Liver (tissue), 9 donors: ENCODE measurements around the gene FRMD7. TPM values are rescaled to one million over a fixed set of nuclear protein-coding genes. Genes with fewer than 3 reads are reported as not detected.
"Not testable (repeated sequence)": the region's sequence is repeated elsewhere in the genome, so short reads cannot be mapped to it uniquely, and the experiment has no call there.

Experiments
- DNase-seq: peaks from one replicate; pipeline ENCODE4 v3.0.0-alpha.2; 2017; ENCODE audit warnings: low spot score
- H3K27ac ChIP-seq, 2 donors: one replicate each; pipeline ENCODE4 v1.7.0; 2013; ENCODE audit warnings: inconsistent platforms in 2 of 2, low read length in 2 of 2, control low read depth in 1 of 2, low read depth in 1 of 2, mild to moderate bottlenecking in 1 of 2
- H3K27me3 ChIP-seq, 4 donors: one replicate each; pipeline versions ENCODE4 v1.6.1 to v1.7.0; 2013; ENCODE audit warnings: low read length in 3 of 4, inconsistent platforms in 1 of 4, mild to moderate bottlenecking in 1 of 4, moderate library complexity in 1 of 4; ENCODE audit not compliant: control insufficient read depth in 4 of 4, insufficient read depth in 4 of 4
- H3K36me3 ChIP-seq, 4 donors: one replicate each; pipeline versions ENCODE4 v1.6.1 to v1.7.0; 2013; ENCODE audit warnings: low read length in 3 of 4, mild to moderate bottlenecking in 3 of 4, low read depth in 1 of 4, moderate library complexity in 1 of 4; ENCODE audit not compliant: control insufficient read depth in 4 of 4, insufficient read depth in 3 of 4
- H3K4me1 ChIP-seq, 4 donors: one replicate each; pipeline versions ENCODE4 v1.6.1 to v1.7.0; 2013; ENCODE audit warnings: low read length in 3 of 4, mild to moderate bottlenecking in 3 of 4, moderate library complexity in 1 of 4; ENCODE audit not compliant: control insufficient read depth in 4 of 4, insufficient read depth in 4 of 4
- H3K4me3 ChIP-seq, 3 donors: one replicate each; pipeline versions ENCODE4 v1.6.1 to v1.7.0; 2013; ENCODE audit warnings: low read length in 3 of 3, control low read depth in 1 of 3, low read depth in 1 of 3, mild to moderate bottlenecking in 1 of 3
- H3K9ac ChIP-seq, 2 donors: one replicate each; pipeline ENCODE4 v1.7.0; 2013; ENCODE audit warnings: low read length in 2 of 2, mild to moderate bottlenecking in 2 of 2, moderate library complexity in 2 of 2, control low read depth in 1 of 2, low read depth in 1 of 2
- H3K9me3 ChIP-seq, 4 donors: one replicate each; pipeline versions ENCODE4 v1.6.1 to v1.7.0; 2013; ENCODE audit warnings: low read length in 3 of 4; ENCODE audit not compliant: control insufficient read depth in 4 of 4
- EGR1 ChIP-seq, 2 donors: IDR thresholded peaks; 2 replicates each; pipeline ENCODE4 v1.6.1; 2016 to 2018; ENCODE audit warnings: antibody characterized with exemption in 2 of 2, low read depth in 2 of 2
- FOXA1 ChIP-seq: IDR thresholded peaks from 2 replicates; pipeline ENCODE4 v1.6.1; 2016; ENCODE audit warnings: antibody characterized with exemption
- FOXA2 ChIP-seq: IDR thresholded peaks from 2 replicates; pipeline ENCODE4 v1.6.1; 2016; ENCODE audit warnings: antibody characterized with exemption
- GABPA ChIP-seq, 2 donors: IDR thresholded peaks in 1 of 2; conservative IDR thresholded peaks in 1 of 2; 2 replicates each; pipeline ENCODE4 v1.6.1; 2016; ENCODE audit warnings: antibody characterized with exemption in 2 of 2, mild to moderate bottlenecking in 1 of 2, moderate library complexity in 1 of 2
- HNF4A ChIP-seq, 2 donors: conservative IDR thresholded peaks; 2 replicates each; pipeline ENCODE4 v1.6.1; 2016; ENCODE audit warnings: antibody characterized with exemption in 2 of 2, mild to moderate bottlenecking in 2 of 2
- HNF4G ChIP-seq: IDR thresholded peaks from 2 replicates; pipeline ENCODE4 v1.6.1; 2016; ENCODE audit warnings: antibody characterized with exemption
- JUND ChIP-seq, 2 donors: IDR thresholded peaks; 2 replicates each; pipeline ENCODE4 v1.6.1; 2016; ENCODE audit warnings: antibody characterized with exemption in 2 of 2
- NR2F2 ChIP-seq: IDR thresholded peaks from 2 replicates; pipeline ENCODE4 v1.6.1; 2016; ENCODE audit warnings: antibody characterized with exemption
- RAD21 ChIP-seq, 2 donors: IDR thresholded peaks; 2 replicates each; pipeline ENCODE4 v1.6.1; 2016; ENCODE audit warnings: antibody characterized with exemption in 2 of 2, mild to moderate bottlenecking in 2 of 2
- RXRA ChIP-seq, 2 donors: IDR thresholded peaks; 2 replicates each; pipeline ENCODE4 v1.6.1; 2017 to 2018; ENCODE audit warnings: antibody characterized with exemption in 2 of 2, mild to moderate bottlenecking in 1 of 2
- SP1 ChIP-seq: IDR thresholded peaks from 2 replicates; pipeline ENCODE4 v1.6.1; 2018; ENCODE audit warnings: antibody characterized with exemption, mild to moderate bottlenecking
- TAF1 ChIP-seq: conservative IDR thresholded peaks from 2 replicates; pipeline ENCODE4 v1.6.1; 2016; ENCODE audit warnings: antibody characterized with exemption, mild to moderate bottlenecking
- YY1 ChIP-seq: IDR thresholded peaks from 2 replicates; pipeline ENCODE4 v1.6.1; 2016; ENCODE audit warnings: antibody characterized with exemption, mild to moderate bottlenecking
- WGBS: extraction: QIAGEN DNeasy Blood & Tissue Kit; methylation state at CpG from one replicate; pipeline ENCODE4 v1.1.7; 2013; 5-methylcytosine and 5-hydroxymethylcytosine counted together
- polyA plus RNA-seq, 2 donors: library from polyadenylated mRNA; stranded (reverse) in 1 of 2; unstranded in 1 of 2; fragments of 200-250 nt in 1 of 2; fragments of >200 nt in 1 of 2; fragmentation: Nextera tagmentation in 1 of 2; extraction: Ambion mirVana in 1 of 2; gene quantifications; one replicate each; pipeline versions ENCODE4 v1.2.1 to v1.2.3, GENCODE V29; 2013 to 2015
- total RNA-seq, 2 donors: library from RNA; depleted of rRNA; stranded (reverse); fragments of >200 nt; gene quantifications; one replicate each; pipeline ENCODE4 v1.2.3, GENCODE V29; 2014
- TF ChIP-seq, protein P1 (sequence below): IDR thresholded peaks from 2 replicates; pipeline ENCODE4 v1.6.1; 2016; ENCODE audit warnings: antibody characterized with exemption
- TF ChIP-seq, protein P2 (sequence below): IDR thresholded peaks from 2 replicates; pipeline ENCODE4 v1.6.1; 2016; ENCODE audit warnings: antibody characterized with exemption, mild to moderate bottlenecking
- TF ChIP-seq, protein P3 (sequence below): fragments of 150-350 bp; IDR thresholded peaks from 2 replicates; pipeline ENCODE4 v1.5.1; 2017; ENCODE audit warnings: improper control_type of control experiment, low read depth, low read length; ENCODE audit not compliant: missing input control
- TF ChIP-seq, protein P4 (sequence below): IDR thresholded peaks from 2 replicates; pipeline ENCODE4 v1.6.1; 2016; ENCODE audit warnings: antibody characterized with exemption
- TF ChIP-seq, protein P5 (sequence below): IDR thresholded peaks from 2 replicates; pipeline ENCODE4 v1.6.1; 2016; ENCODE audit warnings: antibody characterized with exemption
- donor health status: healthy.
- donor health status: healthy.
- donor health status: healthy.
- donor health status: healthy.
- donor health status: healthy.

The FRMD7 gene
- total and polyA plus RNA-seq, 4 donors, result 0.03 to 0.14 (median 0.08) TPM; not detected in 1

DNA sequence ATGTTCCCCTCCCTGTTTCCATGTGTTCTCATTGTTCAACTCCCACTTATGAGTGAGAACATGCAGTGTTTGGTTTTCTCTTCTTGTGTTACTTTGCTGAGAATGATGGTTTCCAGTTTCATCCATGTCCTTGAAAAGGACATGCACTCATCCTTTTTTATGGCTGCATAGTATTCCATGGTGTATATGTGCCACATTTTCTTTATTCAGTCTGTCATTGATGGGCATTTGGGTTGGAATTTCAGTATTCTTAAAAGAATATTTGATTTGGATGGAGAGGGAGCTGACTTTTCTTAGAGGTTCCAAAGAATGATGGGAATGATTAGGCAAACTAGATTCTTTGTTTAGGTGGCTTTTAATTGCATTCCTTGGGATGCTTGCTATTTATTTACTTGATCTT, 76.0 kb downstream of the FRMD7 start:
- not testable (repeated sequence) for DNase-seq, H3K4me1 ChIP-seq, H3K9me3 ChIP-seq, H3K9ac ChIP-seq, H3K4me3 ChIP-seq, H3K36me3 ChIP-seq, H3K27me3 ChIP-seq, H3K27ac ChIP-seq

DNA sequence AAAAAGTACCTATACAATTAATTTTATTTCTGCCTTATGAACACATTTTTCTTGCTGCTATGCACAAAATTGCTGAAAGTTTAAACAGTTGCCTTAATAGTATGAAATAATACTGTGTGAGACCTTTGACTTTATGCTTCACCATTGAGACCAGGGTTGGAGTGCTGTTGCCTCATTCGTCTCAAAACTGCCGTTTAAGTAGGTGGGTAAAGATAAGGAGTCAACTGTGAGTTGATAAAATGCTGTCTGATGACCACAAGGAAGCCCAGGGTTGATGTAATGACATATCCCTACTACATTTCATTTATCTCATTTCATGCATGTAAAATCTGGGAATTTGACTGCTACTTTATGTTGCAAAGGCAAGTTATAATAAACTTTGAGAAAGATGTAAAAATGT, 81.3 kb downstream of the FRMD7 start:
- TF ChIP-seq, protein P1, sequence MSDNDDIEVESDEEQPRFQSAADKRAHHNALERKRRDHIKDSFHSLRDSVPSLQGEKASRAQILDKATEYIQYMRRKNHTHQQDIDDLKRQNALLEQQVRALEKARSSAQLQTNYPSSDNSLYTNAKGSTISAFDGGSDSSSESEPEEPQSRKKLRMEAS, result no peak
- TF ChIP-seq HNF4A (conservative IDR thresholded peaks at IDR 0.05) (no peak), NR2F2 (no peak), TAF1 (no peak), SP1 (no peak), RXRA (IDR thresholded peaks at IDR 0.05) (no peak), FOXA1 (no peak), GABPA (IDR thresholded peaks at IDR 0.05 in 1 of 2, conservative IDR thresholded peaks at IDR 0.05 in 1 of 2) (no peak), JUND (IDR thresholded peaks at IDR 0.05) (no peak), RAD21 (IDR thresholded peaks at IDR 0.05) (no peak)
- TF ChIP-seq, protein P2, sequence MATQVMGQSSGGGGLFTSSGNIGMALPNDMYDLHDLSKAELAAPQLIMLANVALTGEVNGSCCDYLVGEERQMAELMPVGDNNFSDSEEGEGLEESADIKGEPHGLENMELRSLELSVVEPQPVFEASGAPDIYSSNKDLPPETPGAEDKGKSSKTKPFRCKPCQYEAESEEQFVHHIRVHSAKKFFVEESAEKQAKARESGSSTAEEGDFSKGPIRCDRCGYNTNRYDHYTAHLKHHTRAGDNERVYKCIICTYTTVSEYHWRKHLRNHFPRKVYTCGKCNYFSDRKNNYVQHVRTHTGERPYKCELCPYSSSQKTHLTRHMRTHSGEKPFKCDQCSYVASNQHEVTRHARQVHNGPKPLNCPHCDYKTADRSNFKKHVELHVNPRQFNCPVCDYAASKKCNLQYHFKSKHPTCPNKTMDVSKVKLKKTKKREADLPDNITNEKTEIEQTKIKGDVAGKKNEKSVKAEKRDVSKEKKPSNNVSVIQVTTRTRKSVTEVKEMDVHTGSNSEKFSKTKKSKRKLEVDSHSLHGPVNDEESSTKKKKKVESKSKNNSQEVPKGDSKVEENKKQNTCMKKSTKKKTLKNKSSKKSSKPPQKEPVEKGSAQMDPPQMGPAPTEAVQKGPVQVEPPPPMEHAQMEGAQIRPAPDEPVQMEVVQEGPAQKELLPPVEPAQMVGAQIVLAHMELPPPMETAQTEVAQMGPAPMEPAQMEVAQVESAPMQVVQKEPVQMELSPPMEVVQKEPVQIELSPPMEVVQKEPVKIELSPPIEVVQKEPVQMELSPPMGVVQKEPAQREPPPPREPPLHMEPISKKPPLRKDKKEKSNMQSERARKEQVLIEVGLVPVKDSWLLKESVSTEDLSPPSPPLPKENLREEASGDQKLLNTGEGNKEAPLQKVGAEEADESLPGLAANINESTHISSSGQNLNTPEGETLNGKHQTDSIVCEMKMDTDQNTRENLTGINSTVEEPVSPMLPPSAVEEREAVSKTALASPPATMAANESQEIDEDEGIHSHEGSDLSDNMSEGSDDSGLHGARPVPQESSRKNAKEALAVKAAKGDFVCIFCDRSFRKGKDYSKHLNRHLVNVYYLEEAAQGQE, result no peak
- Histone ChIP-seq H3K36me3 (no peaks in the 10 kb centered on the region), H3K9ac (no peak overlapping the region), H3K4me3 (no peak overlapping the region), H3K27me3 (peaks cover 0 to 4% (median 0%) of the 10 kb centered on the region in 4 donors), H3K4me1 (no peaks in the 10 kb centered on the region), H3K27ac (no peak overlapping the region), H3K9me3 (no peaks in the 10 kb centered on the region)
- 47% methylated on average over 2 of the region's 2 CpGs for WGBS
- no peak for DNase-seq

DNA sequence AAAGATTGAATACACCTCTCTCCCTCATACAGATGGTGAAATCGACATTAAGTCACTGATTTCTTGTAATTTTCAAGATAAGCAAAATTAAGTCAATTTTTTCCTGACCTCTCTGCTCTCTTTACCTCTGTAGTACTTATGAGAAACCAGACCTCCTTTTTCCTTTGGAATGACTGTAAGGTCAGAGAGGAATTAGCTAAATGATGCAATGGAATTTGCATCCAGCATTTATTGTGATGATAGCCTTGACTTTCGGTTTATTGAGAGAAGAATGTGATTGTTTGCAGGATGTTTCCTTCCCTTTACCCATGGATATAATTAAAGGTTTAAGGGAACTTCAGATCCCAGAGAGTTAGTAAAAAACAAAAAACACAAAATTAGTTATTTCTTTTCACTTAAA, 82.4 kb downstream of the FRMD7 start:
- no peaks in the 10 kb centered on the region for H3K4me1 ChIP-seq
- peaks cover 0 to 7% (median 0%) of the 10 kb centered on the region in 4 donors for H3K27me3 ChIP-seq
- H3K9me3 ChIP-seq, result no peaks in the 10 kb centered on the region
- no peak overlapping the region for H3K27ac ChIP-seq
- DNase-seq, result no peak
- H3K4me3 ChIP-seq, result no peak overlapping the region
- no peak overlapping the region for H3K9ac ChIP-seq
- no peaks in the 10 kb centered on the region for H3K36me3 ChIP-seq
- TF ChIP-seq SP1, result no peak
- TF ChIP-seq FOXA2, result no peak
- TF ChIP-seq TAF1, result no peak
- TF ChIP-seq, protein P2, result no peak
- TF ChIP-seq HNF4G, result no peak
- TF ChIP-seq RAD21 (IDR thresholded peaks at IDR 0.05), result no peak
- TF ChIP-seq, protein P3, sequence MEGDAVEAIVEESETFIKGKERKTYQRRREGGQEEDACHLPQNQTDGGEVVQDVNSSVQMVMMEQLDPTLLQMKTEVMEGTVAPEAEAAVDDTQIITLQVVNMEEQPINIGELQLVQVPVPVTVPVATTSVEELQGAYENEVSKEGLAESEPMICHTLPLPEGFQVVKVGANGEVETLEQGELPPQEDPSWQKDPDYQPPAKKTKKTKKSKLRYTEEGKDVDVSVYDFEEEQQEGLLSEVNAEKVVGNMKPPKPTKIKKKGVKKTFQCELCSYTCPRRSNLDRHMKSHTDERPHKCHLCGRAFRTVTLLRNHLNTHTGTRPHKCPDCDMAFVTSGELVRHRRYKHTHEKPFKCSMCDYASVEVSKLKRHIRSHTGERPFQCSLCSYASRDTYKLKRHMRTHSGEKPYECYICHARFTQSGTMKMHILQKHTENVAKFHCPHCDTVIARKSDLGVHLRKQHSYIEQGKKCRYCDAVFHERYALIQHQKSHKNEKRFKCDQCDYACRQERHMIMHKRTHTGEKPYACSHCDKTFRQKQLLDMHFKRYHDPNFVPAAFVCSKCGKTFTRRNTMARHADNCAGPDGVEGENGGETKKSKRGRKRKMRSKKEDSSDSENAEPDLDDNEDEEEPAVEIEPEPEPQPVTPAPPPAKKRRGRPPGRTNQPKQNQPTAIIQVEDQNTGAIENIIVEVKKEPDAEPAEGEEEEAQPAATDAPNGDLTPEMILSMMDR, result no peak
- TF ChIP-seq, protein P4, sequence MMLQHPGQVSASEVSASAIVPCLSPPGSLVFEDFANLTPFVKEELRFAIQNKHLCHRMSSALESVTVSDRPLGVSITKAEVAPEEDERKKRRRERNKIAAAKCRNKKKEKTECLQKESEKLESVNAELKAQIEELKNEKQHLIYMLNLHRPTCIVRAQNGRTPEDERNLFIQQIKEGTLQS, result no peak
- no peak for TF ChIP-seq YY1
- no peak for TF ChIP-seq GABPA (IDR thresholded peaks at IDR 0.05 in 1 of 2, conservative IDR thresholded peaks at IDR 0.05 in 1 of 2)
- TF ChIP-seq NR2F2, result no peak
- TF ChIP-seq, protein P5, sequence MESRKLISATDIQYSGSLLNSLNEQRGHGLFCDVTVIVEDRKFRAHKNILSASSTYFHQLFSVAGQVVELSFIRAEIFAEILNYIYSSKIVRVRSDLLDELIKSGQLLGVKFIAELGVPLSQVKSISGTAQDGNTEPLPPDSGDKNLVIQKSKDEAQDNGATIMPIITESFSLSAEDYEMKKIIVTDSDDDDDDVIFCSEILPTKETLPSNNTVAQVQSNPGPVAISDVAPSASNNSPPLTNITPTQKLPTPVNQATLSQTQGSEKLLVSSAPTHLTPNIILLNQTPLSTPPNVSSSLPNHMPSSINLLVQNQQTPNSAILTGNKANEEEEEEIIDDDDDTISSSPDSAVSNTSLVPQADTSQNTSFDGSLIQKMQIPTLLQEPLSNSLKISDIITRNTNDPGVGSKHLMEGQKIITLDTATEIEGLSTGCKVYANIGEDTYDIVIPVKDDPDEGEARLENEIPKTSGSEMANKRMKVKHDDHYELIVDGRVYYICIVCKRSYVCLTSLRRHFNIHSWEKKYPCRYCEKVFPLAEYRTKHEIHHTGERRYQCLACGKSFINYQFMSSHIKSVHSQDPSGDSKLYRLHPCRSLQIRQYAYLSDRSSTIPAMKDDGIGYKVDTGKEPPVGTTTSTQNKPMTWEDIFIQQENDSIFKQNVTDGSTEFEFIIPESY, result no peak
- TF ChIP-seq EGR1 (IDR thresholded peaks at IDR 0.05; ENCODE audit: low read depth in 2 of 2), result no peak
- TF ChIP-seq JUND (IDR thresholded peaks at IDR 0.05), result no peak
- 78% methylated on average over 2 of the region's 2 CpGs for WGBS
